SHP77 (cell line): ENCODE measurements around the gene NNT.
A peak's percentile ranks its signal among the peaks of the same experiment; 100 is the strongest.
"Not testable (repeated sequence)": the region's sequence is repeated elsewhere in the genome, so short reads cannot be mapped to it uniquely, and the experiment has no call there.

Experiments
- DNase-seq, 2 experiments: peaks; one replicate each; lab custom pipeline; 2025; lab: John Stamatoyannopoulos, UW

NNT gene

DNA sequence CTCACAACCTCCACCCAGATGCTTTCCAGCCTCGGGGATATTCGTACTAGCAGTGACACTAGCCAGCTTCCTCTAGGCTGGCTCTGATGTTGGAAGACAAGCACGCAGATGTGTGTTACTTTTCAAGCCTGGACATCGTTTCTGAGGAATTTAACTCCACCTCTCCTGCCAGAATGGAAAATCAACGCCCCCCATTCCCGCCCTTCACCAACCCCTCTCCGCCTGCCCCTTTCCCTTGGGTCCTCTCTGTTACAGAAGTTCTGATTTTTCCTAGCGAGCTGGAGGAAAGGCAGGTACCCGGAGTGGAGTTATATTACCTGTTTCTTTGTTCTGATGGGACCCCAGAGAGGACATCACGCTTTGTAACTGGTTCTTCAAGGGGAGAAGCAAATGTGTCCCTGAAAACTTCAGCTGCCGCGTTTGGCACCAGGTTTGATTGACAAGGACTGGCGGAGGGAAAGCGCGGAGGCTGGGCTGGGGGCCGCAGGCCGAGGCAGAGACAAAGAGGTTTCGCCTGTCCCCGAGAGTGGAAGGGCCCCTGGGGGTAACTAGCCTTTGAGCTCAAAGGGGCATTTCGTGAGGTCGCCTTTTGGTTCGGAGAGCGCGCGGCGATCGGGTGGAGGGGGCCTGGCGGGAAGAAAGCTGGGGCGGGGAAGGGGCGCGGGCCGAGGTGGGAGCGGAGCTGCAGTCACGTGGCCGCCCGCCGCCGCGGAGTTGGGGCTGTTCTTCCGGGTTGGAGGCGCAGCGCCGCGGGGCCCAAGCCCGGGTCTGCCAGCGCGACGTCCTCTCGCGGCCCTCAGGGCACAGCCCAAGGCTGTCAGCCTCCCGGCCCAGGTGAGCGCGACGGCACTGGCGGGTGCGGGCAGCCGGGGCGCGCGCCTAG is at the start of gene NNT:
NNT (plus strand) TSS at position 720 of the 883 bp plus-strand sequence. CDS start 6,016 bp downstream, outside the sequence.
- DNase-seq = peak; percentile 83 to 92

DNA sequence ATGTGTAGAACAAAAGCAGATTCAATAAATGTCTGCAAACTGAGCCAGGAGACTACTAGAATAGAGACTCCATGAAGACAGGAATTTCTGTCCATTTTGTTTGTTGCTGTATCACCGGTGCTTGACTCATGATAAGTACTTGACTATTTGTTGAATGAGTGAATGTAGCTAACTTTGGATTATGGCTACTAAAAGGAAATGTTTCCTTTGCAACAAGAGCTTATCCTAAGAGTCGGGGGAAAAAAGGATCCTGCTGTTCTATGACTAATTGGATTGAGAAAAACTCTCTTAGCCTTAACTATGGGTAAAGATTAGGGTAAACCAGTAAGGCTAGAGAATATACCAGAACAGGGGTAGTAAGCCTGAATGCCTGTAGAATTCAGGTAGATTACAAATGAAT is 49.6 kb upstream of the NNT start:
- DNase-seq = no peak

DNA sequence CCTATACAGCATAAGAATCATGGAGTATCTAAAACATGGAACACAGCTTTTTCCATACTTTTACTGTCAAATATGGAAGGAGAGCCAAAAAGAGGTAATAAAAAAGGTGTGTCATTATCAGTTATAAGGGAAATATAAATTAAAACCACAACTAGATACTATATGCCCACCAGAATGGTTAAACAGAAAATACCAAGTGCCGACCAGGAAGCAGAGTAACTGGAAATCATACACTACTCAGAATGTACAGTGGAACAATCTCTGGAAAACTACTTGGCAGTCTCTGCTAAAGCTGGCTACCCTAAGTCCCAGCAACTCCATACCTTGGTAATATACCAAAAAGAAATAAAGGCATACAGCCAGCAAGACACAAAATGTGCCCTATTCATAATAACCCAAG is 48.5 kb upstream of the NNT start:
- no peak for DNase-seq

DNA sequence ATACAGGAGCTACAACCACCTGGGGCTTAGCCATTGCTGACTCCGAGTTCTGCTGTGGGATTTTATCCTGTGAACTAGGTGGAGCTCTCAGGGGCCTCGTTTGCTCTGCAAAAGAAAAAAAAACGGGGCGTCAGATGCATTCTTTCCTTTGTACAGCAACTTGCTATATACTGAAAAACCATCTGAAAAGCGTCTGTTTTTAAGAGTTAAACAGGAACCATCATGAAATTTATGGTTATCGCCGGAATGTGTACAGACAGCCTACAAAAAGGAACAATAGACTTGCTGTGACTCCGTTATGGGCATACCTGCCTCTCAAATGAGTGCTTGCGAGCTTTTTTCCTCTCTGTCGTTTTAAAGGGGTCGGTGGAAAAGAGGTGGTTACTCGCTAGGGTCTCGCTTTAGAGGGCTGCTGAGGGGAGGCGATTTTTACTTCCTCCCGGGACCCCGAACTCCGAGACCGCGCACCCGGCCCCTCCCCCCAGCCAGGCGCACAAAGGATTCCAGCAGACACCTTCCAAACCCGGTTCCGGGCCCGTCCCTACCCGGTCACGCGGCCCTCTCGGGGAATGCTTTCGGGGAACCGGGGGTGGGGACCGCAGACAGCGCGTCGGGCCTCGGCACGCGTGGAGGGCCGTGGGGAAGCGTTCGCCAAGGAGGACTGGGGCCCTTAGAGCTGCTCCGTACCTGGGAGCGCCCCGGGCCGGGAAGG is 46.9 kb upstream of the NNT start:
- peak; percentile 37 to 59 for DNase-seq

DNA sequence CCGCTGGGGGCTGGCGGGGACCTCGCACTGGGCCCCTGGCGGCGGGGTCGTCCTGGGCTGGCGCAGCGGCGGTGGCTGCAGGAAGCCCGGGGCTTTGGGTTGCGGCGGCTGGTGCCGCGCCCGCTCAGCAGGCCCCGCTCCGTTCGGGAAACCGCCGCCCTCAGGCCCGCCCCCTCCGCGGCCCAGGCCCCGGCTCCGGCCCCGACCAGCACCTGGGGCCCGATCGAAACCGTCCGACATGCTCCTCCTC is 46.4 kb upstream of the NNT start:
- DNase-seq = not testable (repeated sequence)

DNA sequence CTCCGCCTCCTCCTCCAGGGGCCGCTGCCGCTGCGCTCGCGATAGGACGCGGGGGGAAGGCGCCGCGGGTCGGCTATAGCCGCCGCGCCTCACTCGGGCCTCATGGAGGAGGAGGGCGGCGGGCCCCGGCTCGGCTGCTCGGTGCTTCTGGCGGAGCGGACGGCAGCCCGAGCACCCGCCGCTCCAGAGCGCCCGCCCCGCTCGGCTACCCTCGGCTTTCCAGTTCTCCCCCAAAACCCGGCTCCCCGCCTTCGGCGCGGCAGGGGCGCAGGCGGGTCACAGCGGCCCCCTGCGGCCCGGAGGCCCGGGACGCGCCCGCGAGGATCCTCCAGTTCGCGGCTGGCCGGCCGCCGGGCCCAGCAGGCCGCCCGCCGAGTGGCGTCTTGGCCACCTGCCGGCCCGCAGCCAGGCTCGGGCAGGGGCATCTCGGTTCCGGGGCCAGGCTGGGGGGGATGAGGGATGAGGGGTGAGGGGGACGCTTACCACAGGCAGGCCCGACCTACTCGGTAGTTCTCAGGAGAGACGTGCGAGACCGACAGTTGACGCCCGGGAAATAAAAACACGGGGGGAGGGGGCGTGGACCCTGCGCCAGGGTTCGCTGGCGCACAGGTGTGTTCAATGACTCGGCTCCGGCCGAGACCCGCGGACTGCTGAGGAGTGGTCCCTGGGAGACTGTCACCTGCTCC is 46.0 kb upstream of the NNT start, which contains the start of gene PAIP1:
PAIP1 (minus strand) TSS at position 221 of the 686 bp plus-strand sequence. CDS start 231 bp downstream, outside the sequence.
- DNase-seq = peak; percentile 77 to 89

DNA sequence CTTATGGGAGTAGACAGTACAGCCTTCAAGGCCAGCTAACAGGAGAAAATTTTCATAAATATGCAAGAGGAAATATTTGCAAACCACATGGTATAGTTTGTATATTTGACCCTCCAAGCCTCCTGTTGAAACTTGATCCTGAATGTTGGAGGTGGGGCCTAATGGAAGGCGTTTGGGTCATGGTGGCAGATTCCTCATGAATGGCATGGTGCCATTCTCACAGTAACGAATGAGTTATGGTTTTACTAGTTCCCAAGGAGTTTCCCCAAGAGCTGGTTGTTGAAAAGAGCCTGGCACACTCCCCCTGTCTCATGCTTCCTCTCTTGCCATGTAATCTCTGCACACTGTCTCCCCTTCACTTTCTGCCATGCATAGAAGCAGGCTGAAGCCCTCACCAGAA is 42.9 kb upstream of the NNT start:
- no peak for DNase-seq

DNA sequence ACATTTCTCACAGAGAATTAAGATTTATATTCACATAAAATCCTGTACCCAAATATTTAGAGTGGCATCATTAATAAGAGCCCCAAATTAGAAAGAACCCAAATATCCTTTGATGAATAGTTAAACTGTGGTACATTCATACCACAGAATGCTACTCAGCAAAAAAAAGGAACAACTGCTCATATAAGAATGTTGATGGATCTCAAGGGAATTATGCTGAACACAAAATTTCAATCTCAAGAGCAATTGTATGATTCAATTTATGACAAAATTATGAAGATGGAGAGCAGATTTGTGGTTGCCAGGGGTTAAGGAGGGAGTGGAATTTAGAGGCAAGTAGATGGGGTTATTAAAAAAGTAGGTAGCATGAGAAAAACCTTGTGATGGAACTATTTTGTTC is 41.6 kb upstream of the NNT start:
- no peak for DNase-seq

DNA sequence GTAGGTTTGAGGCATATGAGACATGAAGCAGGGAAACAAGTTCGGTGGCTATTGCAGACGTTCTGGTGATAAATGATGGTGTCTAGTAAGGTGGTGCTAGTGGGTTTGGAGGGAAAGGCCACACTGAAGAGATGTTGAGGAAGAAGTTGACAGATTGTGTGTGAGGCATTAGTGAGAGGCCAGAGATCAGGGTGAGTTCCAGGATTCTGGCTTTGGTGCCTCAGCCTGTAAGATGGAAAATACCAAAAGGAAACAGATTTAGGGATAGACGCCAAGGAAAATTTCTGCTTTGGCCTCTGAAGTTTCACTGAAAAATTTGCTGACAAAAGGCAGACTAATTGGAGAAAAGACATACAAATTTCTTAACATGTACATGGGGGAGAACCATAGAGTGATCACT is 39.7 kb upstream of the NNT start:
- no peak for DNase-seq

DNA sequence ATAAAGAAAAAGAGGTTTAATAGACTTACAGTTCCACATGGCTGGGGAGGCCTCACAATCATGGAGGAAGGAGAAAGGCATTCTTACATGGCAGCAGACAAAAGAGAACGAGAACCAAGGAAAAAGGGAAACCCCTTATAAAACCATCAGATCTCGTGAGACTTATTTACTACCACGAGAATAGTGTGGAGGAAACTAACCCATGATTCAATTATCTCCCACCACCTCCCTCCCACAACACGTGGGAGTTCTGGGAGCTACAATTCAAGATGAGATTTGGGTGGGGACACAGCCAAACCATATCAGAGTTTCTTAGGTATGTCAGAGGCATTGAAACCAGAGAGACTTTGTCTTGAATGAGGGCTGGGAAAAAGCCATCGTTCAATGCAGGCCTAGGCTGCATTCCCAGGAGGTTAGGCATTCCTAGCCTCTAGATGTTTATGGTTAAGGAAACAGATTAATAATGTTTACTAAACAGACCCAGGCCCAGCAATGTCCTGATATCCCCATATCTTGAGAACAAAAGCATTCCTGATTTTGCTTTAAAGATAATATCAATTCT is 38.6 kb upstream of the NNT start:
- DNase-seq = no peak

DNA sequence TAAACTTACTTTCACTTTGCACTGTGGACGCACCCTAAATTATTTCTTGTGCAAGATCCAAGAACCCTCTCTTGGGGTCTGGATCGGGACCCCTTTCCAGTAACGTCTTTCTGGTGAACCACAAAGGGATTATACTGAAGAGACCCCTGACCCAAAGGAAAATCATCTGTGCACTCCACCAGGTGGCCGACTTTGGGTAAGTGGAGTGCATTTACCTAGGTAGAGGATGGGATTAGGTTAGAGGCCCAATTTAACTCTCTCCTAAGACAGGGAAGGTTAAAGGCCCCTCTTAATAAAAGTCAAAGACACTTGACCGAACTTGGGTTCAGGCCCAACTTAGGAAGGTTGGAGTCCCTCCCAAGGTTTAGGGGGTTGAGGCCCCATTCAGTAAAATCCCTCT is 37.9 kb upstream of the NNT start:
- no peak for DNase-seq

DNA sequence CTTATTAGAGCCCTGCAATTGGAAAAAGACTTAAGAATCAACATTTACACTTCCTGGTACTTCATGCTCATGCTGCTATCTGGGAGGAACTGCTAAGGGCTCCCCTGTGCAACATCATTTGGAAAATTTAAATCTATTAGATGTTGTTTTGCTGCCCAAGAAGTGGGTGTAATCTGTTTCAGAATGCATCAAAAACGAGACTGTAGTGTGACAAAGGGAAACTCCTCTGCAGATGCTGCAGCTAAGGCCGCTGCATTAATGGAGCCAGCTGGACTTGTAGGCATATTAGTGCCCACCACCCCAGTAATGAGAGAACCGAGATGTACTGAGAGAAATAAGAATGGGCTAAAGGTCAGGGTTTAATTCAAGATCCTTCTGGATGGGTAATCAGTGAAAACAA is 35.0 kb upstream of the NNT start:
- DNase-seq = no peak

DNA sequence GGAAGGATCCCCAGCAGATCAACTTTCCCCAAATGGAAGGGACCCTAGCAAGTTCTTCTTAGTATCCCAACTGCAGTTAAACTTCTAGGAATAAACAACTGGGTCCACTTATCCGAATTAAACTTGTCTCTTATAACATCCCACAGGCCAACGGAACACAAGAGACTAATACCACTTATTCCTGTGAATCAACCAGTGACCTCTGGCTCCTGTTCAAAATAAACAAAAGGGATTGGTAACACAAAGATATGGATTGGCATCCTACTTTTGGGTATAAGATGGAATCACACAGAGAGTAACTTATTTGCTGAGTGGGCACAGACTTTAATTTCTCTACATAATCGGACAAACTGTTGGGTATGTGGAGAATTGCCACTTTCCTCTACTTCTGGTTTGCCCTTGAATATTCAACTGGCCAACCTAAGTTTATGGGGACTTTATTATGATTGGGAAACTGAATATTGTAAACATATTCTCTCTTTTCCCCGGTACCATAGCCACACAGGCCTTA is 33.7 kb upstream of the NNT start:
- DNase-seq = no peak

DNA sequence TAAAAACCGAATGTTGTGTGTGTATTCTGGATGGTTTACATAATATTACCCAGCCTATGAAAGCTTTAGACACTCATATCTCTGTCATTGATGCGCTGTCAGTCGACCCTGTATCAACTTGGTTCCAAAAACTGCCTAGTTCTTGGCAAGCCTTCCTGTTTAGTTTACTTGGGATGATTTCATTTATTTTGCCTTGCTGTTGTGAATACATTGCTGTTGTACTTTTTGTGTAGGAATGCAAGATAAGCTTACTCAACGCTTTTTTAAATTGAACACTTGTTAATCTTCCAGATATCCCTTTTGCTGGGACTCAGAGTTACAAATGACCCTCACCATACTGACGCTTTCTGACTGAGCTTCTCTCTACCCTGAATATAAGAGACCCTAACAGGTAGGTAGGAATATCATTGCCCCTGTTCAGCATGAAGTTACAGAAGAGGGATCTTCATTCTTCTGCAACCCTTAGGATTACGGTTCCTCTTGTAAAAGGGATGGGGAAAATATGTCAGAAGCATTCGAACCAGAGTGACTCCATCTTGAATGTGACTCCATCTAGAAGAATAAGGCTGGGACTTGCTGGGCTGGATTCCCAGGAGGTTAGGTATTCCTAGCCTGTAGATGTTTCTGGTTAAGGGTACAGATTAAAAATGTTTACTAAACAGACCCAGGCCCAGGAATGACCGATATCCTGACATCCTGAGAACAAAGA is 32.4 kb upstream of the NNT start:
- DNase-seq = no peak

DNA sequence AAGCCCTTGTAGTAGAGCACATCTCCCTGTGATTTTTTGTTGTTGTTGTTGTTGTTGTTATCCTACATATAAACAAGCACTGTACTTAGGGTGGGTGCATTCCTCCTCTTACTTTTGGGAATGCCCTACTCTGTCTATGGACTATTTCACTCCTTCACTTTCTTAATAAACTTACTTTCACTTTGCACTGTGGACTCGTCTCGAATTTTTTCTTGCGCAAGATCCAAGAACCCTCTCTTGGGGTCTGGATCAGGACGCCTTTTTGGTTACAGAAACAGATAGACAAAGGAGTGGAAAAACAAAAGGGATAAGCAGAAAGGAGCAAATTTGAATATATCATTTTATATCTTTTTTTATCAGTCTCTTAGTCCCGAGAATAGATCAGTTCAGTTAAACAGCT is 31.7 kb upstream of the NNT start:
- DNase-seq = no peak

DNA sequence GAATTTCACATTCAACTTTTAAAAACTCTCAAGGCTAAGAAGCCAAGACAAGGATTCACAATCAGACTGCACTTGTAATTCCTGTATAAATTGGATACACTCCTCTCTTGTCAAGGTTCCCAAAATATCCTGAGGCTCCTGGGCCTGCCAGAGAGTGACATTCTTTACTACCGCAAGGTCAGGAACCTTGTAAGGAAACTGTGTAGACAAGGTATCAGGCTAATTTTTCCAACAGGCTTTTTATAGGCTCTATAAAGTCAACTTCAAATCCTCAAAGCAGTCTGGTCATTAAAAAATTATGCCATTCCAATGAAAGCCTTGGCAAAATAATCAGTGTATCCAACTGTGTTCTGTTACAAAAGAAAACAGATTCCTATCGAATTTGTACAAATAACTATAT is 30.6 kb upstream of the NNT start:
- no peak for DNase-seq

DNA sequence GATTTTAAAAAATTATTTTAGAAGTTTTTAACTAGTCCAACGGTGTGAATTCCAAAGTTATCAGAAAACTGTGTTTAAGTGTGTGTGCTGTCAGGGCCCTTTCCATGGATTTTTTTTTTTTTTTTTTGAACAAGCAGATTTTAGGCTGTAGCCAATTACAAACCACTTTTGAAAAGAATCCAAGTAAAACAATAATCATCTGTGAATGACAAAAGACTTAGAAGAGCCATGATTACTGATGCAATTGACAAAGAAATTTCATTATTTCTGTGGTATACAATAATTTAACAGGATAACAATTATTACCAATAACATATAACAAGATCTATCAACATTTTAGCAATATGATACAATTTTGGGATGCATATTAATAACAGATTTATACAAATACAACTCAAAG is 29.9 kb upstream of the NNT start:
- no peak for DNase-seq

DNA sequence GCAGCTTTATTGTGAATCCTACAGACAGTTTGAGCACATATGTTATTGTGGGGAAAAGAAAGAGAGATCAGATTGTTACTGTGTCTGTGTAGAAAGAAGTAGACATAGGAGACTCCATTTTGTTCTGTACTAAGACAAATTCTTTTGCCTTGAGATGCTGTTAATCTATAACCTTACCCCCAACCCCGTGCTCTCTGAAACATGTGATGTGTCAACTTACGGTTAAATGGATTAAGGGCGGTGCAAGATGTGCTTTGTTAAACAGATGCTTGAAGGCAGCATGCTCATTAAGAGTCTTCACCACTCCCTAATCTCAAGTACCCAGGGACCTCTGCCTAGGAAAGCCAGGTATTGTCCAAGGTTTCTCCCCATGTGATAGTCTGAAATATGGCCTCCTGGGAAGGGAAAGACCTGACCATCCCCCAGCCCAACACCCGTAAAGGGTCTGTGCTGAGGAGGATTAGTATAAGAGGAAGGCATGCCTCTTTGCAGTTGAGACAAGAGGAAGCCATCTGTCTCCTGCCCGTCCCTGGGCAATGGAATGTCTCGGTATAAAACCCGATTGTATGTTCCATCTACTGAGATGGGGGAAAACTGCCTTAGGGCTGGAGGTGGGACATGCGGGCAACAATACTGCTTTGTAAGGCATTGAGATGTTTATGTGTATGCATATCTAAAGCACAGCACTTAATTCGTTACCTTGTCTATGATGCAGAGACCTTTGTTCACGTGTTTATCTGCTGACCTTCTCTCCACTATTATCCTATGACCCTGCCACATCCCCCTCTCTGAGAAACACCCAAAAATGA is 22.4 kb upstream of the NNT start:
- not testable (repeated sequence) for DNase-seq

DNA sequence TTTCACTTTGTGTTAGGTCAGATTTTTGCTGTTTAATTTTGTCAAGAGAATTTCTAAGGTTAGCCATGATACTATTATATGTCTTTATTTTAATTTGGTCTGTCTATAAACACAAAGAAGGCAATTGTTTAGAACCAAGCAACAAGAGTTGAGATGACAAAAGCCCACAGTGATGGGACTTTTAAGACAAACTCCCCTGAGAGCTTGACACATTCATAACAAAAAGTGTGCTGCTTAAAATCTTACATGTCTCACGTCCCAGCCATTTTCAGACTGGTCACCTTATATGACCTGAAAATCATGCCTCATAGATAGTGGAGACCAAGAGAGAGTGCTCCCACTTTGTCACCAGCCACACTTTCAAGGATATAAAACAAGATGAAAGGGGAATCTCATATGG is 21.6 kb upstream of the NNT start:
- DNase-seq = no peak

DNA sequence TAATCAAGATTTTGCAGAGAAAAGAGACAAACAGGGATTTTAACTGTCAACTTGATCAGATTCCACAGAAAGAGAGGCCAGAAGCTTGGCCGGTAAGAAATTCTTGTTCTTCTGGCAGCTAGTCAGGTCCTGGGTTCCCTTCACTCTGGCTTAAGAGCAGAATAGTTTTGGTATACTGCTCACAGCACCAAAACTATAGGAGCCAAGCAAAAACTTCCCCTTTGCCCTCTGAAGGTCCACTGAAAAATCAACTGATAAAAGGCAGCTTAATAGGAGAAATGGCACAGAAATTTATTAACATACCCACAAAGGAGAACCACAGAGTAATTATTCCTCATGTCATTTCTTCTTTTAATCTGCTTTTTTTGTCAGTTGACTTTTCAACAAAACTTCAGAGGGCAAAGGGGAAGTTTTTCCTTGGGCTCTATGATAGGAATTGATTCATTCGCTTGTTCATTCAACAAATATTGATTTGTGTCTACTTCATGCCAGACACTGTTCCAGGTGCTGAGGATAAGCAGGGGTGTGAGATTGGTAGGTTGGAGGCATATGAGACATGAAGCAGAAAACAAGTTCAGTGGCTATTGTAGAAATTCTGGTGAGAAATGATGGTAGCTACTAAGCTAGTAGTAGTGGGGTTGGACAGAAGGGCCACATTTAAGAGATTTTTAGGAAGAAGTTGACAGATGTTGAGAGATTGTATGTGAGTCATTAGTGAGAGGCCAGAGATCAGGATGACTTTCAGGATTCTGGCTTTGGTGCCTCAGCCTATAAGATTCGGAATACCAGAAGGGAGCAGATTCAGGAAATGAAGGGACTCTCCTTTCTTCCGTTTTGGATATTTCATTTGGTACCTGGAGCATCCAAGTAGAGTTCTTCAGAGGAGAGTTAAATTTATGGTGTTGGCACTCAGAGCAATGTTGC is 20.6 kb upstream of the NNT start:
- DNase-seq = no peak
